Measurements from ENCODE around the gene CAPNS2.
"Not testable (repeated sequence)": the region's sequence is repeated elsewhere in the genome, so short reads cannot be mapped to it uniquely, and the experiment has no call there.

CAPNS2 gene

DNA sequence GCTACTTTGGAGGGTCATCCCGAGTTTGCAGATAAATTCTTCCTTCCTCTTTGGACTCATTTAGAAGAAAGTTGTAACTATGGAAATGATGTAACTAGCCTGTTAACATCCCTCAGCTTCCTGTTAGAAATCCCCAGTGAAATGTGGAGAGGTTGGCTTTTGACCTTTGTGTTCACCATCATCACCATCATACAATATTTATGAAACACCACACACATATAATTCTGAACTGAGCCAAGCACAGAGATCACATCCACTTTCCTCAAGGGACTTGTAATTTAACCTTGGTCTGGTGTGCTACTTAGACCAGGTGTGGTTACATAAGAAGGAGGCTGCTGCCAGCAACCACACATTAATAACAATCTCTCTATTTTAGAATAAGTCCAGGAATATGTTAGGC lies 2.5 kb downstream of the CAPNS2 start:
- no peak for DNase-seq

DNA sequence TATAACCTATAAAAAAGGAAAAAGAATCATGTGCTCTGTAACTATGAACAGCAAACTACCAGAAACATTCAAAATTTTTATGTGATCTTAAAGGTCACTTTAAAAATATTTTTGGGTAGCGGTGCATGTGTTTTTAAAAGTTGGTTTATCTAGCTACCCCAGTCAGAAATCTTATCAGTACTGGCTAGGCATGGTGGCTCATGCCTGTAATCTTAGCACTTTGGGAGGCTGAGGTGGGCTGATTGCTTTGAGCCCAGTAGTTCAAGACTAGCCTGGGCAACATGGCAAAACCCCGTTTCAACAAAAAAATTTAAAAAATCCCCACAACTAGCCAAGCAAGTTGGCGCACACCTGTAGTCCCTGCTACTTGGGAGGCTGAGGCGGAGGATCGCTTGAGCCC lies 3.7 kb downstream of the CAPNS2 start:
- DNase-seq = no peak

DNA sequence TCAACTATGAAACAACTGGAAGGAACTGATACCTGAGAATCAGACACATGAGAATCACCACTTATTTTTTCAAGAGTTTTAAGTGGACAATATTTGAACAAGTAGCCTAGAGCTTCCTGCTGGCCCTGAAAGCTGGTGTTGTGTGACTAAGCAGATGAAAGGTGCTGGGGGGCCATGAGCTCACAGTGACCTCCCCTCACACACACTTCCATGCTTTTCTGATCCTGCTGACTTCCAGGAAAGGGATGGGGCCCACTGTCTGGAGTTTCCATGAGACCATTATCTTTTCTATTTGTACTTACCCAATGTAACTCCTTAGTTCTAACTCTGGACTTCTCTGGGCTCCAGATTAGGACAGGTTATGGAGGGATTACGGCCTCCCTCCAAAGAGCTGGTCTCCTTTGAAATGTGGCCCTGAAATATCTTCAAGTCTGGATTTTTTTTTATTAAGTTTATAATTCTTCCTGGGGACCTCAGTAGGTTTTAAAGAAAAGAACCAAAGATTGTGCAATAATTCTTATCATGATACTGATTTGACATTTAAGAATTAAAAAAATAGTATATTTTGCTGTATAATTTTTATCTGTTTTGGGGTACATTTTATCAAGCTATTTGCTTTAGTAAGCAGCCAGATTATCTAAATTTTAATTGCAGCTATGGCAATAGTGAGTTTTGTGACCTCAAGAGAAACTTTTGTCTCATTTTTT lies 4.9 kb downstream of the CAPNS2 start:
- no peak for DNase-seq

DNA sequence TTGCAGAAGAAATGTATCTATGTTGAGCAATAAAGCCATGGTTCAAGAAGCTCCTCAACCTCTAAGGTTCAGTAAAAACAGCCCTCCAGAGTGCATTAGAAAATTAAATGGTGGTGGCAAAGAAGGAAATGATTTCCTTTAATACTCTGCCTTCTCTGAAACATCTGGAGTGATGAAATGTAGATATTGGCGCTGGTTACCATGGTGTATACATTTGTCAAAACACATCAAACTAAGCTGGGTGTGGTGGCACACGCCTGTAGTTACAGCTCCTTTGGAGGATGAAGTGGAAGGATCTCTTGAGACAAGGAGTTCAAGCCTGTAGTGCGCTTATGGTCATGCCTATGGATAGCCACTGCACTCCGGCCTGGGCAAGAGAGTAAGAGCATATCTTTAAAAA lies 6.0 kb downstream of the CAPNS2 start:
- no peak for DNase-seq

DNA sequence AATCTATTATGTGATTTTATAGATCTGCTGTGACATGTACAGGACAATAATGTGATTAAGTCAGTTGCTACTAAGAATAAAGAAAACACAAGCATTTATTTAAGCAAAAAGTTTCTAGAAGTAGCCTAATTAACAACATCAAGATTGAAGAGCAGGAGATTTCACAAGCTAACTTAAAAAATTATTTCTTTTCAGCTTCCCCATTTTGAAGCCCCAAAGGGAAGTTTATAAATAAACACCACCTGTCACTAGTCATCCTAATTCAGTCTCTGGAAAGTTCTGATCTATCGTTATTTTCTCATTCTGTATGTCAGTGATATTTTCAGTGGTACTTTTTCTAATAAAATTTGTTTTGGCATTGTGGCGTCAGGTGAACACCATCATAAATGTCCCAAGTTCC lies 8.3 kb downstream of the CAPNS2 start:
- DNase-seq = no peak

DNA sequence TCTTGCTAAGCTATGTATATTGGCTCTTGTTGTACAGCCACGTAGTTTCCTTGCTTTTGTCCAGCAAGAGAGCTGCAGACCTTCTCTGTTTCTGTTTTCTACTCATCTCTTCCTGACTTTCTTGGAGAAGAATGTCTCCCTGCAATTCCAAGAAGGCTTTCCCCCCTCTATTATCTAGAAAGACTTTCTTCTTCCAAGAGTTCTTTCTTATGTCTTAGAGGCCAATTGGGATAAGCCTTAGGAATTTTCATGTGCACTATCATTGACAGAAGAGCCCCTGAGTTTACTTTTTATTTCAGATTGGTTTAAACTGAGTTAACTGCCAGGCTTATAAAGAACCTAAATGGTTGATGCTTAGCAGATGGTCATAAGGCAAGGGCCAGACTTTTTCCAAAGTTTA lies 9.0 kb downstream of the CAPNS2 start:
- DNase-seq = no peak

DNA sequence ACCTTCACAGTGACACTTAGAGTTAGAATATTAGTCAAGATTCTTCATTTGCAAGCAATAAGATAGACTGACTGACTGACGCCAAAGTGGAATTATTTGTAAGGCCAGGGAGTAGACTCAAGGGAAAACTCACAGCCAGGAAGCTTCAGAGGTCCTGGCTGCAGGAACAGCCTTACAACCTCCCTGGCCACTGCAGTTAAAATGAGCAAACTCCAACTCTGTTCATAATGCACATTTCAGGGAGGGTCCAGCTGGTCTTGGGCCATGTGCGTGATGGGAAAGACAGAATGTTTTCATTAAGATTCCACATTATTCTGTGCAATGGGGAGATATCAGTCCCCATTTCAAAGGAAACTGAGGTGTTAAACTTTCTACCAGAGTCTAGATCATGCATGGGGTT lies 9.9 kb downstream of the CAPNS2 start:
- DNase-seq = no peak

DNA sequence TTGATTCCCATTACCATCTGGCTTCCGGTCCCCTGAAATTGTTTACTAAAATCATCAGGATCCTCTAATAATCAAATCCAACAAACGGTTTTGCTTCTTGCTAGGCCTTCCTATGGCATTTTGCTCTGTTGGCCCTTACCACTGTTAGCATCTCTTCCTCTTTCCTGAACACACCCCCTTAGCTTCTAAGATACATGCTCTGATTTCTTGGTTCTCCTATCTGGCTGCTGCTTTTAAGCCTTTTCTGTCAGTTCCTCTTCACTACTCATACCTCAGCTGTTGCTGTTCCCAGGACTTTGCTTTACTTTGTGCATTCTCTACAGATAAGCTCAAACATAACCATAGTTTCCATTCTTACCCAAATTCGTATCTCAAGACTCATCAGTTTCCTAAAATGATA lies 11.4 kb downstream of the CAPNS2 start:
- DNase-seq = no peak

DNA sequence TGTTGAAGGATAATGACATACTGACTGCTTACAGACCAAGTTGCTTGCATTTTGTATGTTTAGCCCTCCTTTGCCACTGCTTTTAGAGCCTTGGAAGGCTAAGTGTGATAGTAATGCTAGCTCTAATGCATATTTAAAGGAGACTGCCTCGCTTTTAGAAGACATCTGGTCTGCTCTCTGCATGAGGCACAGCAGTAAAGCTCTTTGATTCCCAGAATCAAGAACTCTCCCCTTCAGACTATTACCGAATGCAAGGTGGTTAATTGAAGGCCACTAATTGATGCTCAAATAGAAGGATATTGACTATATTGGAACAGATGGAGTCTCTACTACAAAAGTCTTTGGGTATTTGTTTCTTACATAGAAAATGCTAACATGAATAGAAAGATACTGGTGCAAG lies 19.1 kb downstream of the CAPNS2 start:
- DNase-seq = no peak

DNA sequence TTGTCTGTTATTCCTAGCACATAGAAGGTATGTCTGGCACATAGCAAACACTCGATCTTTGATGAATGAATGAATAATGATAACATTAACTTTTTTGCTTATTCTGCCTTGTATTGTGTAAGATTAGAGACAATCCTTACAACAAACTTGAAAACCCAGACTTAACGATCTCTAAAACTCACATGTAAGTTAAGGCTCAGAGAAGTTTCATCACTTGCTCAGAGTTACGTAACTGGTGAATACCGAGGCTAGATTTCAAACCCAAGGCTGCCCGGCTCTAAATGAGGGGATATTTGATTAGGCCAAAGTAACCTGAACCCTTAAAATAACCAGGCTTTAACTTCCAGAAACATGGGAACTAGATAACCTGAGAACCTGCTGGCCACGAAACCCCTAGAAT lies 22.3 kb downstream of the CAPNS2 start:
- DNase-seq = no peak

DNA sequence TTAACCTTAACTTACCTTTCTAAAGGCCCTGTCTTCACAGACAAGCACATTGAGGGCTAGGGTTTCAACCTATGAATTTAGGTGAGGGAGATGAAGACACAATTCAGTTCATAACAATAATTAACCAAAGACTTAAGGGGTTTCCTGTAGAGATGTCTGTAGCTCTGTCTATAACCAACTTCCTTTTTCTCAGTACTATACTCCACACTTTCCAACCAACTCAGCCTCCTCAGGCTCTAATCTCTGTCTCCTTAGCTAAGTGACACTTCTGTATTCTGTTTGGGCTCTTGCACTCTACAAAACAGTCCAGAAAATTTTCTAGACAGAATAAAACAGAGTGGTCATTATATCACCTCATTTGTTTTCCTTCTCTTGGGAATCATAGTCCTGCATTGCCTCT lies 25.8 kb downstream of the CAPNS2 start:
- no peak for DNase-seq

DNA sequence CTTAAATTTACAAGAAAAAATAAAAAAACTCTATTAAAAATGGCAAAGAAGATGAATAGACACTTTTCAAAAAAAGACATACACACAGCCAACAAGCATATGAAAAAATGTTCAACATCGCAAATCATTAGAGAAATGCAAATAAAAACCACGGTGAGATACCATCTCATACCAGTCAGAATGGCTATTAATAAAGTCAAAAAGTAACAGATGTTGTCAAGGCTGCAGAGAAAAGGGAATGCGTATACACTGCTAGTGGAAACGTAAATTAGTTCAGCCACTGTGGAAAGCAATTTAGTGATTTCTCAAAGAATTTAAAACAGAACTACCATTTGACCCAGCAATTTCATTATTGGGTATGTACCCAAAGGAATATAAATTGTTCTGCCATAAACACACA lies 31.4 kb downstream of the CAPNS2 start:
- DNase-seq = no peak

DNA sequence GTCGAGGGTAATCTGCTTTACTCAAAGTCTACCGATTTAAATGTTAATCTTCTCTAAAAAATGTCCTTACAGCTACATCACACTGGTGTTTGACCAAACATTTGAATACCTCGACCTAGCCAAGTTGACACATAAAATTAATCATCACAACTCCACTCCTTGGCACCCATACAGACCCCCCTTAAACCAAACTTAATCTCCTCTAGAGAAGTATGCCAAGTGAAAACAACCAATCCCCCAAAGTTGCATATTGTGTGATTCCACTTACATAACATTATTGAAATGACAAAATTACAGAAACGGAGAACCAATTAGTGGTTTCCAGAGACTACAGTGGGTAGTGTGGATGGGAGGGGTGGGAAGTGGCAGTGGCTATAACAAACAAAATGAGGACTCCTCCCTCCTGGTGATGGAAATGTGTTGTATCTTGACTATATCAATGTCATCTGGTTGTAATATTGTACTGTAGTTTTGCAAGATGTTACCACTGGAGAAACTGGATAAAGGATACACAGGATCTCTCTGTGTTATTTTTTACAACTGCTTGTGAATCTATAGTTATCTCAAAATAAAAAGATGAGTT lies 39.4 kb downstream of the CAPNS2 start:
- DNase-seq = no peak

DNA sequence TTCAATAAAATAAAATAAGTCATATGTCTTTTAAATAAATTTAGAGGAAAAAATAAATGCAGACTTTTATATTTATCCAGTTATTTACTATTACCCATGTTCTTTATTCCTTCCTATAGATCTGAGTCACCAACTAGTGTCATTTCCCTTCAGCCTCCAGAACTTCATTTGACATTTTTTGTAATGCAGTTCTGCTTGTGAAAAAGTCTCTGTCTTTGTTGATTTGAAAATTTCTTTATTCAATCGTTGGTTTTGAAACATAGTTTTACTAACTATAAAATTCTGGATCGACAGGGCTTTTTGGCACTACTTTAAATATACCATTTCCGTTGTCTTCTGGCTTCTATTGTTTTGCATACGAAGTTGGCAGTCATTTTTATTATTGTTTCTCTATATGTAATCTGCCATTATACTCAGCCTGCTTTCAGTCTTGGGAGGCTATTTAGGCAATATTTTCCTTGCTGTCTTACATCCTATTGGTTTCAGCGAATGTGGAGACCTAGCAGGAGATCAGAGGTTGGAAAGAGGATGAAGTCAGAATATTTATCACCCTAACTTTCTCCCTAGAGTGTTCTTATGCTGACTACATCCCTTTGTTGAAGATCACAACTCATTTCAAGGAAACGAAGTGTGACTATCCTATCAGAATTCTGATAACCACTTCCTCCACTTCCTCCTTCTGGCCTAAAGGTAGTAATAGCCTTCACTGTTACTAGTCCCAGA lies 47.3 kb downstream of the CAPNS2 start:
- no peak for DNase-seq

DNA sequence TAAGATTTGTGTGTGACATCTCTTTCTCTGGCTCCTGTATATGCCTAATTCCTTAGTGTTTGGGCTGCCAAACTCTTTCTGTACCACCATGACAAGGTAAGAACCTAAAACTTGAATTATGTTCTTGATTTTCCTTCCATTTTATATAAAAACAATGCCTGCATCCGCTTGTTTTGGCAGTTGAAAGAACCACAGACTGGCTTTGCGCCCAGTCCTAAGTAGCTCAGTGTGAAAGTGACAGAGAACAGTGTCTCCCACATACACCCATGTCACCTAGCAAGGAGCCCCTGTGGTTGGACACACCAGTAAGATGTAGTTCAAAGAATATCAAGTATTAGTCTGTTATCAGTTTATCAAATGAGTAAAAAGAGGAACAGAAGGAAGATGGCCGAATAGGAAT lies 48.6 kb downstream of the CAPNS2 start:
- no peak for DNase-seq

DNA sequence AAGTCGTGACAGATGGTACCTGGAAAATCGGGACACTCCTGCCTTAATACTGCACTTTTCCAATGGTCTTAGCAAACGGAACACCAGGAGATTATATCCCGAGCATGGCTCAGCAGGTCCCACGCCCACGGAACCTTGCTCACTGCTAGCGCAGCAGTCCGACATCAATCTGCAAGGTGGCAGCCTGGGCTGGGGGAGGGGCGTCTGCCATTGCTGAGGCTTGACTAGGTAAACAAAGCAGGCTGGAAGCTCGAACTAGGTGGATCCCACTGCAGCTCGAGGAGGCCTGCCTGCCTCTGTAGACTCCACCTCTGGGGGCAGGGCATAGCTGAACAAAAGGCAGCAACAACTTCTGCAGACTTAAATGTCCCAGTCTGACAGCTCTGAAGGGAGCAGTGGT lies 49.2 kb downstream of the CAPNS2 start:
- DNase-seq = not testable (repeated sequence)

Measured in CD4-positive, alpha-beta T cell treated with Interferon gamma for 1 hour (primary cell).